A673 (cell line): ENCODE results near the gene BCAS1. TPM values are rescaled to one million over a fixed set of nuclear protein-coding genes. Genes with fewer than 3 reads are reported as not detected.

Experiments used
- BruUV-seq: library from RNA; stranded (reverse); fragments of 400-500 nt; replicated peaks from 2 replicates; lab custom pipeline; 2021; lab: Mats Ljungman, UMichigan
- CTCF ChIA-PET: fragments of 300-600 bp; sonication (Branson Sonifier 250); formaldehyde crosslinking; loops from one replicate; lab custom pipeline; 2022; ENCODE audit warnings: antibody characterized with exemption; lab: Charles Lee
- POLR2A ChIA-PET: fragments of 300-600 bp; sonication (Branson Sonifier 250); formaldehyde crosslinking; loops from one replicate; lab custom pipeline; 2022; ENCODE audit warnings: antibody characterized with exemption; ENCODE audit not compliant: low non-redundant PET; lab: Charles Lee
- DNase-seq: peaks from one replicate; pipeline ENCODE4 v3.0.0-alpha.2; 2015; ENCODE audit warnings: low spot score
- H3K27ac ChIP-seq: fragments of 200-600 bp; sonication (generic); 2 replicates; pipeline ENCODE4 v1.5.1; 2016; ENCODE audit warnings: mixed run types, low read depth, mild to moderate bottlenecking, mixed read lengths, antibody characterized with exemption, low read length; ENCODE audit not compliant: poor library complexity, severe bottlenecking
- H3K27me3 ChIP-seq: fragments of 200-600 bp; sonication (generic); replicated peaks from 2 replicates; pipeline ENCODE4 v1.6.1; 2017; ENCODE audit warnings: mixed run types, low read depth, mild to moderate bottlenecking, mixed read lengths, antibody characterized with exemption, low read length; ENCODE audit not compliant: insufficient read depth, poor library complexity
- H3K36me3 ChIP-seq: fragments of 200-600 bp; sonication (generic); 2 replicates; pipeline ENCODE4 v1.6.1; 2016; ENCODE audit warnings: mixed run types, mild to moderate bottlenecking, mixed read lengths, antibody characterized with exemption, low read length; ENCODE audit not compliant: insufficient read depth, poor library complexity, severe bottlenecking
- H3K4me1 ChIP-seq: fragments of 200-600 bp; sonication (generic); 2 replicates; pipeline ENCODE4 v1.6.1; 2017; ENCODE audit warnings: mixed run types, mild to moderate bottlenecking, mixed read lengths, antibody characterized with exemption, low read length; ENCODE audit not compliant: insufficient read depth, poor library complexity, severe bottlenecking
- H3K4me3 ChIP-seq: fragments of 200-600 bp; sonication (generic); 2 replicates; pipeline ENCODE4 v1.5.1; 2016; ENCODE audit warnings: low read depth, mixed run types, mild to moderate bottlenecking, mixed read lengths, low read length; ENCODE audit not compliant: poor library complexity, severe bottlenecking
- H3K9me3 ChIP-seq: fragments of 200-600 bp; sonication (generic); 2 replicates; pipeline ENCODE4 v1.6.1; 2016; ENCODE audit warnings: mixed run types, low read depth, mild to moderate bottlenecking, mixed read lengths, antibody characterized with exemption, low read length; ENCODE audit not compliant: poor library complexity, severe bottlenecking
- CTCF ChIP-seq: fragments of 300-800, 200-600 bp; sonication (generic); conservative IDR thresholded peaks from 2 replicates; pipeline ENCODE4 v1.5.1; 2017; ENCODE audit warnings: low read depth, mild to moderate bottlenecking, antibody characterized with exemption, low read length, moderate library complexity, mixed read lengths
- EZH2 ChIP-seq: fragments of 200-600 bp; sonication (generic); IDR thresholded peaks from 2 replicates; pipeline ENCODE4 v1.6.1; 2017; ENCODE audit warnings: borderline replicate concordance, low read depth, mild to moderate bottlenecking, mixed read lengths, antibody characterized with exemption, low read length; ENCODE audit not compliant: poor library complexity, severe bottlenecking
- intact Hi-C: fragments of 100-400 bp; cut with micrococcal nuclease; formaldehyde crosslinking; loops from one replicate; pipeline ENCODE4 v1.10.0; 2022; ENCODE audit not compliant: unreplicated experiment
- total RNA-seq: library from RNA; stranded (reverse); gene quantifications from 2 replicates; pipeline ENCODE4 v1.2.3, GENCODE V29; 2021

Gene BCAS1
- total RNA-seq, 1 experiment from 2014 or later: 1.4 TPM

GRCh38 chr20:53983401-53983800, 87.0 kb downstream of the BCAS1 start:
- Histone ChIP-seq H3K36me3 (no peaks in the 10 kb centered on the region), H3K9me3 (peaks cover 3% of the 10 kb centered on the region), H3K27me3 (no peaks in the 10 kb centered on the region), H3K27ac (no peak overlapping the region), H3K4me3 (no peak overlapping the region), H3K4me1 (no peaks in the 10 kb centered on the region)
- intact Hi-C loops: no loop called here
- POLR2A ChIA-PET: interaction anchor here (0.6 kb wide), 1 partner anchor 1998 kb away, joined by 4 read pairs; no protein-coding TSS in a partner anchor
- BruUV-seq: no TSS peak
- TF ChIP-seq EZH2: no peak
- no peak for TF ChIP-seq CTCF
- CTCF ChIA-PET: no interaction called here
- no peak for DNase-seq

- Histone ChIP-seq H3K9me3 (peaks cover 3% of the 10 kb centered on the region), H3K4me3 (no peak overlapping the region), H3K4me1 (no peaks in the 10 kb centered on the region), H3K27ac (no peak overlapping the region), H3K36me3 (no peaks in the 10 kb centered on the region), H3K27me3 (no peaks in the 10 kb centered on the region)
- no TSS peak for BruUV-seq
- DNase-seq: no peak
- ChIA-PET CTCF (no interaction called here), POLR2A (no interaction called here)
- intact Hi-C loops: no loop called here
- TF ChIP-seq EZH2 (no peak), CTCF (no peak)
These were observed 87.8 kb downstream of the BCAS1 start for GRCh38 chr20:53982624-53983023.

DNA sequence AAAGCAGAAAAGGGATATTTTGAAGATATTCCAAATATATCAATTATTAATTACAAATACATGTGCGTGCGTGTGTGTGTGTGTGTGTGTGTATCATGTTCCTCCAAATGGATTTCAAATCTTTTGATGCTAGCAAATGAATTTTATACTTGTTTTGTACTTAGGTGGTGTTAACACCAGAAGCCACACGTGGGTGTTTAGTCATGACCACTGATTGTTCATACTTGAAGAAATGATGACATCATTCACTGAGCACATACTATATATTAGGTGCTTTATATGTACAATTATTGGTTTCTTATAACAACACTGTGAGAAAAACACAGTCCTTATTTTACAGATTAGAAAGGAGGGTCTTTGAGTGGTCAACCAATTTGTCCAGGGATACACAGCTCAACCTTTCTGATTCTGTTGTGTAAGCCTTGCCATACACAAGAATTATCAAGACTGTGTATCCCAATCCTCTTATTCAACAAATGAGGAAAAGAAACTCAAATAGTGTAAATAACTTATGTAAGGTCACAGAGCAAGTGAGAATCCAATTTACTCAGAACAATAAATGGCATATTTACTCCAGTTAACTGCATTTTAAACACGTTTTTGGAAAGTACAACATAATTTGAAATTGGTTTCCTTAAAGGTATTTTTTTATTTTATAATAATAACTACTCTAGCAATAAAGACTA, 88.5 kb downstream of the BCAS1 start:
- no TSS peak for BruUV-seq
- intact Hi-C loops: no loop called here
- no peaks in the 10 kb centered on the region for H3K4me1 ChIP-seq
- peaks cover 3% of the 10 kb centered on the region for H3K9me3 ChIP-seq
- ChIA-PET CTCF (no interaction called here), POLR2A (no interaction called here)
- no peak for TF ChIP-seq CTCF
- no peaks in the 10 kb centered on the region for H3K36me3 ChIP-seq
- no peak overlapping the region for H3K27ac ChIP-seq
- no peak for DNase-seq
- no peaks in the 10 kb centered on the region for H3K27me3 ChIP-seq
- H3K4me3 ChIP-seq: no peak overlapping the region
